Measurements from ENCODE around the gene POLN. TPM values are rescaled to one million over a fixed set of nuclear protein-coding genes. Genes with fewer than 3 reads are reported as not detected.

POLN gene
- polyA plus RNA-seq, 1 donor (not counting 4 experiments of a cell fraction or from before 2014, with no cell fraction given) = 1.3 TPM

GRCh38 chr4:2245787-2246275, 3.9 kb upstream of the POLN start:
- no peak overlapping the region for H3K9ac ChIP-seq (ENCODE audit: control insufficient read depth, extremely low read depth, insufficient read depth, low read length)
- dilution Hi-C loops (cut with MboI; ENCODE audit: extremely low pct_ligation_motif_present, low sequenced_read_pairs) = no loop called here
- no peak overlapping the region for H3K4me2 ChIP-seq (ENCODE audit: control insufficient read depth, extremely low read depth, insufficient read depth, low read depth, low read length)
- H3K4me1 ChIP-seq (ENCODE audit: control insufficient read depth, extremely low read depth, insufficient read depth, low read length) = no peaks in the 10 kb centered on the region
- H3K27ac ChIP-seq (ENCODE audit: control insufficient read depth, insufficient read depth, low read length) = no peak overlapping the region
- FAIRE-seq (no peak), DNase-seq (ENCODE audit: low read depth, low spot score) (no peak)
- no peak overlapping the region for H3K4me3 ChIP-seq (ENCODE audit: control insufficient read depth in 2 of 3, extremely low read depth in 1 of 3, insufficient read depth in 2 of 3, low read depth in 1 of 3, low read length in 3 of 3)
- peaks cover 0 to 12% of the 10 kb centered on the region in 2 experiments for H3K36me3 ChIP-seq (ENCODE audit: control insufficient read depth in 2 of 2, extremely low read depth in 1 of 2, insufficient read depth in 2 of 2, low read length in 2 of 2)
- TF ChIP-seq CTCF (optimal IDR thresholded peaks at IDR 0.05 in 1 of 3, IDR thresholded peaks at IDR 0.05 in 1 of 3, conservative IDR thresholded peaks at IDR 0.05 in 1 of 3; ENCODE audit: extremely low read depth in 1 of 3, insufficient read depth in 2 of 3, low read length in 3 of 3) (no peak), EZH2 (IDR thresholded peaks at IDR 0.05; ENCODE audit: low read length) (no peak)
- peaks cover 8% of the 10 kb centered on the region for H3K79me2 ChIP-seq (ENCODE audit: control insufficient read depth, insufficient read depth, low read length)
- no peaks in the 10 kb centered on the region for H3K9me3 ChIP-seq (ENCODE audit: control insufficient read depth, low read depth, low read length)
- no peaks in the 10 kb centered on the region for H3K27me3 ChIP-seq (ENCODE audit: control insufficient read depth, extremely low read depth, insufficient read depth, low read length)
- no peaks in the 10 kb centered on the region for H4K20me1 ChIP-seq (ENCODE audit: control insufficient read depth, extremely low read depth, insufficient read depth, low read length)
- H2AFZ ChIP-seq (ENCODE audit: control insufficient read depth, low read length) = no peak overlapping the region
- no peaks in the 10 kb centered on the region for H3K9me1 ChIP-seq (ENCODE audit: control insufficient read depth, extremely low read depth, insufficient read depth, low read length)

- Histone ChIP-seq H3K4me2 (ENCODE audit: control insufficient read depth, extremely low read depth, insufficient read depth, low read depth, low read length) (no peak overlapping the region), H3K27me3 (ENCODE audit: control insufficient read depth, extremely low read depth, insufficient read depth, low read length) (no peaks in the 10 kb centered on the region), H3K79me2 (ENCODE audit: control insufficient read depth, insufficient read depth, low read length) (peaks cover 14% of the 10 kb centered on the region), H3K9me1 (ENCODE audit: control insufficient read depth, extremely low read depth, insufficient read depth, low read length) (no peaks in the 10 kb centered on the region), H3K4me1 (ENCODE audit: control insufficient read depth, extremely low read depth, insufficient read depth, low read length) (peaks cover 6% of the 10 kb centered on the region), H3K36me3 (ENCODE audit: control insufficient read depth in 2 of 2, extremely low read depth in 1 of 2, insufficient read depth in 2 of 2, low read length in 2 of 2) (peaks cover 0 to 7% of the 10 kb centered on the region in 2 experiments), H2AFZ (ENCODE audit: control insufficient read depth, low read length) (no peak overlapping the region), H3K4me3 (ENCODE audit: control insufficient read depth in 2 of 3, extremely low read depth in 1 of 3, insufficient read depth in 2 of 3, low read depth in 1 of 3, low read length in 3 of 3) (no peak overlapping the region), H3K9me3 (ENCODE audit: control insufficient read depth, low read depth, low read length) (no peaks in the 10 kb centered on the region), H4K20me1 (ENCODE audit: control insufficient read depth, extremely low read depth, insufficient read depth, low read length) (no peaks in the 10 kb centered on the region), H3K27ac (ENCODE audit: control insufficient read depth, insufficient read depth, low read length) (no peak overlapping the region), H3K9ac (ENCODE audit: control insufficient read depth, extremely low read depth, insufficient read depth, low read length) (no peak overlapping the region)
- TF ChIP-seq CTCF (optimal IDR thresholded peaks at IDR 0.05 in 1 of 3, IDR thresholded peaks at IDR 0.05 in 1 of 3, conservative IDR thresholded peaks at IDR 0.05 in 1 of 3; ENCODE audit: extremely low read depth in 1 of 3, insufficient read depth in 2 of 3, low read length in 3 of 3) (no peak), EZH2 (IDR thresholded peaks at IDR 0.05; ENCODE audit: low read length) (no peak)
- DNase-seq (ENCODE audit: low read depth, low spot score) (no peak), FAIRE-seq (no peak)
- dilution Hi-C loops (cut with MboI; ENCODE audit: extremely low pct_ligation_motif_present, low sequenced_read_pairs) = no loop called here
Measured at GRCh38 chr4:2245057-2245786, 3.3 kb upstream of the POLN start.

Measured in keratinocyte (primary cell).